HG02870 (cell line): ENCODE measurements around the gene DAPK1.
A peak's percentile ranks its signal among the peaks of the same experiment; 100 is the strongest.
"Not testable (repeated sequence)": the region's sequence is repeated elsewhere in the genome, so short reads cannot be mapped to it uniquely, and the experiment has no call there.

Source experiments
- ATAC-seq: cut with Tn5 transposase; IDR thresholded peaks from one replicate; pipeline ENCODE4 v1.9.1; 2021; ENCODE audit warnings: mild to moderate bottlenecking, moderate library complexity; ENCODE audit not compliant: unreplicated experiment

Gene DAPK1

GRCh38 chr9:87498046-87498810, 561 bp downstream of the DAPK1 start:
- no peak for ATAC-seq

- no peak for ATAC-seq
Observed at GRCh38 chr9:87498811-87499360, 1.2 kb downstream of the DAPK1 start.

DNA sequence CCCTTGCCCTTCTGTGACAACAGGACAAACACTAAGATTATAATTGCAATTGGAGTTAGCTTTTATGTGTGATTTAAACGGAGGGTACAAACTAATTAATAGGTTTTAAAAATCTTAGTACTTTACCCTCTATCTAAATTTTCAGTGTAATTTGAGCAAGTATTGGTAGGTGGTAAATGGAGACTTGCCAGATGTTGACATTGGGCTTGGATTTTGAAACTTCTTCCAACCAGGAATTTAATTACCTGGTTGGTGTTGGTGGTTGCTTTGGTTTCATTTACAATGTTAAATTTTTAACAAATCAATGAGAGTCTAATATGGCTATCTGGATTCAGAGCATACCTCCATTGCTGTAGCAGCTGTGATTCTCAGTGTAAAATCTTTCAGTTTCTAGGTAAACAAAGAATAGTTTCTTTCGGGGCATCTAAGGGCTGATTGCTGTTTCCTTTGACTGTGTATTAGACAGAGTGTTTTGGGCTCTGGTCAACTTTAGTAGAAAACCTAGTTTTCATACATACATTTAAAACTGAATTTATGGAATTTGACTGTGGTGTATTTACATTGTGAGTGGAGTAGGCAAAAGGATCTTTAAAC, 1.9 kb downstream of the DAPK1 start:
- ATAC-seq, result peak; percentile 58

DNA sequence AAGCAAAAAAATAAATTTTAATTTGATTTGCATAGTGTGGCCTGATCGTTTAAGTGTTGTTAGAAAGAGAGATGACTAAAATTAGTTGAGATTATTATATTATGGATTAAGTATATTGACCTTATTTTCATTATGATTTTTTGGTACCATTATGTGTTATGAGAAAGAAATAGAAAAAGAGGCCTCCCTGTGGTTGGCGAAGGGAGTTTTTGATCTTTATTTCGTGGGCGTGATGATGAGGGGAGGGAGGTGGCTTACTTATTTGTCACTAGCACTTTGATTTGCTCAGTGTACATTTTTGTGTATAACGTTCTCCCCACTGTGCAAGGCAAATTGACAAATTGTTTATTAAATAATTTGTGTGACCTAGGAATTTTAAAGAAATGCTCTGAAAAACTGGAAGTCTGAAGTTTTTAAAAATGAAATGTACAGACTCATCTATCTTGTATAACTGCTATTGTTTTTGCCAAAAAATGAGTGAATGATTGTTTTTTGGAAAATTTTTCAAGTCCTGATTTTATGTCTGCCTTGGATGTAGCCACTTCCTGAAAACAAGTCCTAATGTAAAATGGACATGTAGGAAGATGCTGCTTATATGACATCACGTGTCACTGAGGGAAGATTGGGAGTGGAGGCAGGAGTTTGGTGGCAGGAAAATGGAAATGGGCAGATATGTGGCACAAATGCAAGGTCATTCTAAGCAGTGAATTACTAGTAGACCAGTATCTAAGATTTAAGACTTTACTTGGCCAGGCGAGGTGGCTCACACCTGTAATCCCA, 3.0 kb downstream of the DAPK1 start:
- no peak for ATAC-seq

GRCh38 chr9:87501271-87501656, 3.6 kb downstream of the DAPK1 start:
- ATAC-seq, result not testable (repeated sequence)

- no peak for ATAC-seq
Observed at GRCh38 chr9:87501806-87502205, 4.1 kb downstream of the DAPK1 start.

- no peak for ATAC-seq
Observed at GRCh38 chr9:87502391-87503221, 4.9 kb downstream of the DAPK1 start.

GRCh38 chr9:87503430-87503829, 5.8 kb downstream of the DAPK1 start:
- no peak for ATAC-seq

DNA sequence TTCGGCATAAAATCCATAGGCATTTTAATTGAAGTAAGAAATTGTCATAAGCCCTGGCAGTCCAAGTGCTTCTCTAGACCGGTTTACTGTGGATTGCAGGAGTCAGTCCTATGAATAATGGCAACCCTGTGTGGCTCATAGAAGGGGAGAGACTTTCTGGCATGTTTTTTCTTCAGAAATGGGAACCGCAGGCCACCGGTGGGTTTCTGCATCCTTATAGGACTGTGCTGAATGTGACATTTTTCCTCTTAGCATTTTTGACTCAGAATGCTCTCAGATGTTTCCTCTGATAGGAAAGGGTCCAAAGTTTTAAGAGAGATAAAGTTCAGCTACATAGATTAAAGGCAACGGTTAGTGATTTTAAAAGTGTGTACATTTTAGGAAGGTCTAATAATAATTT, 6.3 kb downstream of the DAPK1 start:
- no peak for ATAC-seq

- no peak for ATAC-seq
Observed at GRCh38 chr9:87504938-87505337, 7.3 kb downstream of the DAPK1 start.

DNA sequence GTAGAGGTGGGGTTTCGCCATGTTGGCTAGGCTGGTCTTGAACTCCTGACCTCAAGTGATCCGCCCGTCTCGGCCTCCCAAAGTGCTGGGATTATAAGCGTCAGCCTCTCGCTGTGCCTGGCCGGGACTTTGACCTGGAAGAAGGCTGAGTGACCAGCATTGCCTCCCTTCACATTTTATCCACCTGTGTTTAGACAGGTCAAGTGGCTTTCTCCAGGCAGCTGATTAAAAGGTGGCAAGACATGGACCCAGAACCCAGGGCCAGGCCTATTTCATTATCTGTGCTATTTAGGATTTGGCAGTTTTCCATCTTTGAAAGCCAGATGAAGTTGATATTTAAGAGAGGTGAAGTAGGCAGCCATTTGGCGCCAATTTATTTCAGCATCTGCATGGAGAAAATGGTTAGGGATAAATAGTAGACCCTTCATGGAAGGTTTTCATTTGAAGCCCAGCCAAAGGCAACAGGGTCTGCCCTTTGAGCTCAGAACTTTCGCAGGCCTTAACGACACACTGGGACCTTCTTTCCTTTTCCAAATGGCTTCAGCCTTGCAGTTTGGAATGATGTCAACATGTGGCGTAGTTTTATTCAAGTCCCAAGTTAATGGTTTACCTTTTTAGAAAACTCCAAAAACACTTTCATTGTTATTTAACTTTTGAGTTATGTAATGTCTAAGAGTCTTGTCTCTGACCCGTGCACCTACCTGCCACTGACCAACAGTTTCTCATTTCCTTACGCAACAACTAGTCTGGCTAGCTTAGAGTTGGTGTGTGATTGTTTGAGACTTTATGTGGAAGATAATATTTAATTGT, 8.4 kb downstream of the DAPK1 start:
- ATAC-seq, result no peak

GRCh38 chr9:87507576-87507975, 9.9 kb downstream of the DAPK1 start:
- ATAC-seq, result no peak

DNA sequence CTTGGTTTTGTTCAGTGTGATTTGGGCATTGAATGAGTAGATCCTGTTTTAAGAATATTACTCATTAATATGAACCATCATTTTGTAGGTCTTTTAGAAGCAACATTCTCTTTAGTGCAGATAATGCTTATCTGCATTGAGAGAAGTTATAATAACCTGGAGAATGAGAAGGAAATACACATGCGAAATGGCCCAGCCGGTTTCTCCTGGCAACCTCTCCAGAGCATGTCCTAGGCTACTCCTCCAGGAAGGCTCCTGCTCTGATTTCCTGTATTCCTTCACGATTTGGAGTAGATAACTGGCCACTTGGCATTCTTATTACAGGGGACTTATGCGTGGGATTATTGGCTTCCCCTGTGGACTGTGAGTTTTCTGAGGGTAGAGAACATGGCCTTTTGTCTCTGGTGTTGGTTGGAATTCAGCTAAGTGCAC, 12.6 kb downstream of the DAPK1 start:
- ATAC-seq, result no peak

DNA sequence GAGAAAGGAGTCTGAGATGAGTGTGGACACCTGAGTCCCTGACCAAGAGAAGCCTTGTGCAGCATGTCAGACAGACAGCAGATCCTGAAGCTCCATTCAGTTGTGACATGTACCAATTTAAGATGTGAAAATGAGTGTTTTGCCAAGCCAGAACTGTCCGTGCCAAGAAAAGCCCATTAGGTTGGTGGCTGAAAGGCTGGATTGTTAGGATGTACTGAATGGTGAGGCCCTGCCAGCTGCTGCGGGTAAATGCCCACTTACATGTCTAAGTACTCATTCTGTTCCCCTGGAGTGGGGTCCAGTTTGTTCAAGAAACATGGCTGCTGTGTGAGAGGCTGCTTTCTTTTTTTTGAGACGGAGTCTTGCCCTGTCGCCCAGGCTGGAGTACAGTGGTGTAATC, 14.6 kb downstream of the DAPK1 start:
- no peak for ATAC-seq

- ATAC-seq, result no peak
Observed at GRCh38 chr9:87513161-87513560, 15.5 kb downstream of the DAPK1 start.

GRCh38 chr9:87513880-87514535, 16.3 kb downstream of the DAPK1 start:
- no peak for ATAC-seq

DNA sequence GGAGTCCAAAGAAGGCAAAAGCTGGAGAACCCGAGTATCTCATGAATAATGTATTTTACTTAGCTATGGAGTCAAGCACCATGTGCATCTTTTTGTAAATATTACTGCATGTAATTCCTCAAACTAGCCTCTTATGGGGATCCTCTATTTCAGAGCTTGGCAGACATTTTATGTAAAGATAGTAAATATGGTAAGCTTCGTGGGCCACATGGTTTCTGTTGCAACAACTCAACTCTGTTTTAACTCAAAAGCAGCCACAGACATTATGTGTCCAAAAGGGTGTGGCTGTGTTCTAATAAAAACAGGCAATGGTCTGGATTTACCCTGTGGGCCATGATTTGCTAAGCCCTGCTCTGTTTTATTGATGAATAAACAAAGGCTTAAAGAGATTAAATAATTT, 17.3 kb downstream of the DAPK1 start:
- ATAC-seq, result no peak

GRCh38 chr9:87515588-87516221, 18.0 kb downstream of the DAPK1 start:
- no peak for ATAC-seq
